Right lobe of liver (tissue), 4 donors: ENCODE data around the gene WNT7A.

Experiments used
- CTCF ChIP-seq, 4 donors: fragments of 200-600 bp in 3 of 4; fragments of 450-650 bp in 1 of 4; IDR thresholded peaks; one replicate each; pipeline versions ENCODE4 v1.5.1 to v1.8.0; 2016 to 2022; ENCODE audit warnings: antibody characterized with exemption in 4 of 4, mild to moderate bottlenecking in 2 of 4
- POLR2A ChIP-seq: fragments of 450-650 bp; IDR thresholded peaks from one replicate; pipeline ENCODE4 v1.6.1; 2017; ENCODE audit warnings: antibody characterized with exemption, mild to moderate bottlenecking
- donor health status: DM: no; HTN: no; CAD: no.
- donor health status: DM: no; HTN: no; CAD: no.
- donor health status: DM: no; HTN: yes; CAD: no.

- no peak for TF ChIP-seq CTCF (IDR thresholded peaks at IDR 0.05)
- TF ChIP-seq POLR2A: no peak
Observed at GRCh38 chr3:13780432-13781176, 99.3 kb downstream of the WNT7A start.
